Activated CD8-positive, alpha-beta memory T cell treated with anti-CD3 and anti-CD28 coated beads, Interleukin-2, amount 10 ng/mL, durations not matched to agents 7 days and 5 days (primary cell): ENCODE results near the gene DEK. TPM values are rescaled to one million over a fixed set of nuclear protein-coding genes. Genes with fewer than 3 reads are reported as not detected.
A peak's percentile ranks its signal among the peaks of the same experiment; 100 is the strongest.

ENCODE experiments used
- ATAC-seq: fragments of 150-1000 bp; cut with Tn5 transposase; one replicate; pipeline ENCODE4 v1.10.0; 2021; ENCODE audit warnings: moderate library complexity
- CTCF ChIA-PET: fragments of 350-600 bp; sonication (Branson Sonifier 250); formaldehyde crosslinking; loops from one replicate; lab custom pipeline; 2021; ENCODE audit warnings: antibody characterized with exemption; lab: Charles Lee
- DNase-seq: peaks from one replicate; pipeline ENCODE4 v3.0.0-alpha.2; 2020
- H3K27ac Mint-ChIP-seq: one replicate; pipeline ENCODE4 v1.8.0; 2021; ENCODE audit warnings: mild to moderate bottlenecking, mixed read lengths
- H3K27me3 Mint-ChIP-seq: one replicate; pipeline ENCODE4 v1.8.0; 2021; ENCODE audit warnings: mixed read lengths
- H3K36me3 Mint-ChIP-seq: one replicate; pipeline ENCODE4 v1.8.0; 2021; ENCODE audit warnings: mild to moderate bottlenecking, mixed read lengths
- H3K4me1 Mint-ChIP-seq: one replicate; pipeline ENCODE4 v1.8.0; 2021; ENCODE audit warnings: mixed read lengths
- H3K4me3 Mint-ChIP-seq: one replicate; pipeline ENCODE4 v1.8.0; 2021; ENCODE audit warnings: mild to moderate bottlenecking, moderate library complexity, mixed read lengths
- H3K9me3 Mint-ChIP-seq: one replicate; pipeline ENCODE4 v1.8.0; 2022; ENCODE audit warnings: low read depth, mixed read lengths
- total RNA-seq, 2 experiments: library from RNA; stranded (reverse); gene quantifications; one replicate each; pipeline ENCODE4 v1.2.3, GENCODE V29; 2021

Gene DEK
- total RNA-seq, 2 experiments from 2014 or later: 209 to 218 TPM

- Mint-ChIP-seq H3K27me3 (no peaks in the 10 kb centered on the region), H3K36me3 (peaks cover 71% of the 10 kb centered on the region), H3K4me1 (peaks cover 54% of the 10 kb centered on the region), H3K27ac (peak overlapping the region; percentile 48), H3K4me3 (peak overlapping the region; percentile 48), H3K9me3 (no peaks in the 10 kb centered on the region)
- DNase-seq (peak; percentile 57), ATAC-seq (no peak)
- CTCF ChIA-PET: interaction anchor here (1.9 kb wide), 1 partner anchor 14 kb away, joined by 5 read pairs; no protein-coding TSS in a partner anchor
Measured at GRCh38 chr6:18260448-18261106, 3.8 kb downstream of the DEK start.

GRCh38 chr6:18259675-18260447, 4.5 kb downstream of the DEK start:
- Mint-ChIP-seq H3K36me3 (peaks cover 72% of the 10 kb centered on the region), H3K27ac (peak overlapping the region; percentile 48), H3K4me3 (peak overlapping the region; percentile 48), H3K9me3 (no peaks in the 10 kb centered on the region), H3K27me3 (no peaks in the 10 kb centered on the region), H3K4me1 (peaks cover 50% of the 10 kb centered on the region)
- CTCF ChIA-PET: interaction anchor here (0.7 to 1.9 kb wide), 2 partner anchors 13 to 133 kb away, joined by 3 to 5 read pairs; no protein-coding TSS in a partner anchor
- ATAC-seq (no peak), DNase-seq (no peak)

GRCh38 chr6:18254793-18255192, 9.5 kb downstream of the DEK start:
- ATAC-seq: no peak
- CTCF ChIA-PET: no interaction called here
- Mint-ChIP-seq H3K4me3 (no peak overlapping the region), H3K9me3 (no peaks in the 10 kb centered on the region), H3K27ac (no peak overlapping the region), H3K27me3 (no peaks in the 10 kb centered on the region), H3K36me3 (peaks cover 68% of the 10 kb centered on the region), H3K4me1 (peaks cover 32% of the 10 kb centered on the region)
- DNase-seq: no peak

GRCh38 chr6:18253635-18254034, 10.7 kb downstream of the DEK start:
- H3K27ac Mint-ChIP-seq: no peak overlapping the region
- no peaks in the 10 kb centered on the region for H3K27me3 Mint-ChIP-seq
- ATAC-seq (no peak), DNase-seq (no peak)
- CTCF ChIA-PET: interaction anchor here (0.5 to 0.8 kb wide), 2 partner anchors 12 to 70 kb away, joined by 3 read pairs; no protein-coding TSS in a partner anchor
- peaks cover 73% of the 10 kb centered on the region for H3K36me3 Mint-ChIP-seq
- peaks cover 27% of the 10 kb centered on the region for H3K4me1 Mint-ChIP-seq
- no peaks in the 10 kb centered on the region for H3K9me3 Mint-ChIP-seq
- H3K4me3 Mint-ChIP-seq: no peak overlapping the region

GRCh38 chr6:18249271-18249670, 15.1 kb downstream of the DEK start:
- Mint-ChIP-seq H3K27ac (no peak overlapping the region), H3K4me1 (peaks cover 44% of the 10 kb centered on the region)
- DNase-seq: no peak

GRCh38 chr6:18248698-18249097, 15.6 kb downstream of the DEK start:
- ATAC-seq: no peak
- Mint-ChIP-seq H3K4me1 (peaks cover 48% of the 10 kb centered on the region), H3K9me3 (peaks cover 6% of the 10 kb centered on the region), H3K27me3 (no peaks in the 10 kb centered on the region), H3K4me3 (no peak overlapping the region), H3K36me3 (peaks cover 86% of the 10 kb centered on the region), H3K27ac (no peak overlapping the region)
- CTCF ChIA-PET: no interaction called here
- DNase-seq: no peak

More at GRCh38 chr6:18249271-18249670, 15.1 kb downstream of the DEK start:
- peaks cover 6% of the 10 kb centered on the region for H3K9me3 Mint-ChIP-seq
- H3K27me3 Mint-ChIP-seq: no peaks in the 10 kb centered on the region
- CTCF ChIA-PET: no interaction called here
- no peak overlapping the region for H3K4me3 Mint-ChIP-seq
- ATAC-seq: no peak
- peaks cover 84% of the 10 kb centered on the region for H3K36me3 Mint-ChIP-seq

- Mint-ChIP-seq H3K9me3 (peaks cover 6% of the 10 kb centered on the region), H3K27ac (no peak overlapping the region), H3K36me3 (peaks cover 88% of the 10 kb centered on the region), H3K4me1 (peaks cover 54% of the 10 kb centered on the region), H3K27me3 (no peaks in the 10 kb centered on the region), H3K4me3 (no peak overlapping the region)
- no peak for DNase-seq
- ATAC-seq: no peak
- CTCF ChIA-PET: interaction anchor here (0.6 to 1.4 kb wide), 3 partner anchors 13 to 91 kb away, joined by 3 to 5 read pairs (median 3); no protein-coding TSS in a partner anchor
Measured at GRCh38 chr6:18247002-18247401, 17.3 kb downstream of the DEK start.

- CTCF ChIA-PET: interaction anchor here (1.3 to 1.4 kb wide), 2 partner anchors 14 to 38 kb away, joined by 3 to 5 read pairs; no protein-coding TSS in a partner anchor
- Mint-ChIP-seq H3K4me3 (no peak overlapping the region), H3K4me1 (peaks cover 60% of the 10 kb centered on the region), H3K27ac (no peak overlapping the region), H3K9me3 (peaks cover 6% of the 10 kb centered on the region), H3K36me3 (peaks cover 86% of the 10 kb centered on the region), H3K27me3 (no peaks in the 10 kb centered on the region)
- DNase-seq (no peak), ATAC-seq (no peak)
Measured at GRCh38 chr6:18246205-18246604, 18.1 kb downstream of the DEK start.

GRCh38 chr6:18245642-18246041, 18.7 kb downstream of the DEK start:
- no peaks in the 10 kb centered on the region for H3K27me3 Mint-ChIP-seq
- CTCF ChIA-PET: interaction anchor here (1.4 kb wide), 1 partner anchor 37 kb away, joined by 3 read pairs; no protein-coding TSS in a partner anchor
- ATAC-seq: peak; percentile 70

GRCh38 chr6:18245079-18245478, 19.3 kb downstream of the DEK start:
- Mint-ChIP-seq H3K4me3 (no peak overlapping the region), H3K27ac (peak overlapping the region; percentile 17), H3K4me1 (peaks cover 63% of the 10 kb centered on the region), H3K9me3 (peaks cover 6% of the 10 kb centered on the region), H3K27me3 (no peaks in the 10 kb centered on the region), H3K36me3 (peaks cover 90% of the 10 kb centered on the region)
- CTCF ChIA-PET: no interaction called here
- DNase-seq: no peak
- no peak for ATAC-seq

More at GRCh38 chr6:18245642-18246041, 18.7 kb downstream of the DEK start:
- DNase-seq: peak; percentile 63
- H3K36me3 Mint-ChIP-seq: peaks cover 89% of the 10 kb centered on the region
- H3K9me3 Mint-ChIP-seq: peaks cover 6% of the 10 kb centered on the region
- H3K27ac Mint-ChIP-seq: peak overlapping the region; percentile 71
- H3K4me3 Mint-ChIP-seq: no peak overlapping the region
- H3K4me1 Mint-ChIP-seq: peaks cover 63% of the 10 kb centered on the region

- no peaks in the 10 kb centered on the region for H3K27me3 Mint-ChIP-seq
- H3K4me3 Mint-ChIP-seq: no peak overlapping the region
- peaks cover 6% of the 10 kb centered on the region for H3K9me3 Mint-ChIP-seq
- no peak overlapping the region for H3K27ac Mint-ChIP-seq
- CTCF ChIA-PET: no interaction called here
- no peak for ATAC-seq
- peaks cover 64% of the 10 kb centered on the region for H3K4me1 Mint-ChIP-seq
- DNase-seq: no peak
- peaks cover 89% of the 10 kb centered on the region for H3K36me3 Mint-ChIP-seq
Measured at GRCh38 chr6:18244251-18244650, 20.1 kb downstream of the DEK start.

GRCh38 chr6:18243302-18243893, 20.9 kb downstream of the DEK start:
- CTCF ChIA-PET: no interaction called here
- no peak overlapping the region for H3K27ac Mint-ChIP-seq
- H3K36me3 Mint-ChIP-seq: peaks cover 85% of the 10 kb centered on the region
- peaks cover 62% of the 10 kb centered on the region for H3K4me1 Mint-ChIP-seq
- H3K27me3 Mint-ChIP-seq: no peaks in the 10 kb centered on the region
- peaks cover 6% of the 10 kb centered on the region for H3K9me3 Mint-ChIP-seq
- DNase-seq (no peak), ATAC-seq (no peak)
- no peak overlapping the region for H3K4me3 Mint-ChIP-seq
